ENCODE data around the gene ARFGEF3. TPM values are rescaled to one million over a fixed set of nuclear protein-coding genes. Genes with fewer than 3 reads are reported as not detected.

The ARFGEF3 gene
- total and polyA plus RNA-seq, 10 of the 15 experiments (the other 5 are each of a cell fraction or from before 2014, with no cell fraction given) = under 0.01 to 0.08 (median 0.02) TPM; not detected in 1

GRCh38 chr6:138183790-138184134, 22.0 kb downstream of the ARFGEF3 start:
- Histone ChIP-seq H3K27ac (ENCODE audit: control insufficient read depth, insufficient read depth) (no peak overlapping the region), H3K4me2 (ENCODE audit: control insufficient read depth, insufficient read depth) (no peak overlapping the region), H3K4me1 (ENCODE audit: control insufficient read depth, insufficient read depth, low read length) (no peaks in the 10 kb centered on the region), H3K4me3 (no peak overlapping the region), H3K36me3 (ENCODE audit: control insufficient read depth in 2 of 2, insufficient read depth in 2 of 2, low read length in 1 of 2) (no peaks in the 10 kb centered on the region), H3K9me3 (replicated peaks; ENCODE audit: control insufficient read depth, insufficient read depth, low read length) (no peaks in the 10 kb centered on the region), H3K79me2 (ENCODE audit: control insufficient read depth, insufficient read depth, low read length) (no peaks in the 10 kb centered on the region), H3K27me3 (replicated peaks in 1 of 2; ENCODE audit: control insufficient read depth in 2 of 2, insufficient read depth in 2 of 2, low read length in 1 of 2) (peaks cover 1 to 6% of the 10 kb centered on the region in 2 experiments; a peak in 2 of 4 replicates), H2AFZ (ENCODE audit: control insufficient read depth, low read depth, low read length) (no peak overlapping the region), H4K20me1 (ENCODE audit: control insufficient read depth, insufficient read depth) (no peaks in the 10 kb centered on the region), H3K9ac (ENCODE audit: control insufficient read depth, insufficient read depth, low read length) (no peak overlapping the region)
- DNase-seq (ENCODE audit: low read depth, low spot score) (no peak), ATAC-seq (no peak), FAIRE-seq (no peak)
- BruUV-seq (replicated peaks) = no TSS peak
- 15% methylated on average over 4 of the region's 4 CpGs for WGBS (ENCODE audit: insufficient coverage, insufficient replicate concordance, low lambda C conversion rate, missing lambda C conversion rate)
- ChIA-PET CTCF (no interaction called here), POLR2A (interaction anchor here (0.6 kb wide), 1 partner anchor 1228 kb away, joined by 4 read pairs; no protein-coding TSS in a partner anchor), SMC1A (ENCODE audit: uncharacterized antibody, unreplicated experiment) (no interaction called here), RAD21 (ENCODE audit: unreplicated experiment) (no interaction called here)
- in situ Hi-C loops (cut with MboI) = no loop called here
- intact Hi-C loops (cut with micrococcal nuclease; ENCODE audit: unreplicated experiment) = no loop called here
- TF ChIP-seq BMI1 (IDR thresholded peaks at IDR 0.05; ENCODE audit: borderline replicate concordance) (no peak), SREBF2 (IDR thresholded peaks at IDR 0.05; ENCODE audit: low read length) (no peak), BACH1 (IDR thresholded peaks at IDR 0.05; ENCODE audit: borderline replicate concordance) (no peak)

- no TSS peak for BruUV-seq (replicated peaks)
- TF ChIP-seq USF2 (IDR thresholded peaks at IDR 0.05; ENCODE audit: borderline replicate concordance, low read depth, low read length) (no peak), ZSCAN29 (IDR thresholded peaks at IDR 0.05) (no peak), SIX5 (IDR thresholded peaks at IDR 0.05; ENCODE audit: low read depth, low read length, severe bottlenecking) (no peak), MAX (IDR thresholded peaks at IDR 0.05; ENCODE audit: low read depth, low read length) (no peak), POLR2AphosphoS2 (IDR thresholded peaks at IDR 0.05; ENCODE audit: low read depth, low read length) (no peak), IKZF1 (conservative IDR thresholded peaks at IDR 0.05) (no peak), TAF1 (IDR thresholded peaks at IDR 0.05; ENCODE audit: borderline replicate concordance, low read depth, low read length) (no peak), ZNF687 (IDR thresholded peaks at IDR 0.05) (no peak), POU2F2 (IDR thresholded peaks at IDR 0.05; ENCODE audit: borderline replicate concordance, low read depth, low read length) (no peak), FOXK2 (IDR thresholded peaks at IDR 0.05) (no peak)
- POLR2A ChIA-PET = no interaction called here
- 36% methylated on average over 3 of the region's 3 CpGs for WGBS (ENCODE audit: insufficient coverage, insufficient replicate concordance, low lambda C conversion rate, missing lambda C conversion rate)
- no peaks in the 10 kb centered on the region for H3K9me3 ChIP-seq (replicated peaks; ENCODE audit: control insufficient read depth, insufficient read depth, low read length)
- no peaks in the 10 kb centered on the region for H3K4me1 ChIP-seq (ENCODE audit: control insufficient read depth, insufficient read depth, low read length)
- H3K36me3 ChIP-seq (ENCODE audit: control insufficient read depth in 2 of 2, insufficient read depth in 2 of 2, low read length in 1 of 2) = no peaks in the 10 kb centered on the region
- RAD21 ChIA-PET (ENCODE audit: unreplicated experiment) = no interaction called here
- SMC1A ChIA-PET (ENCODE audit: uncharacterized antibody, unreplicated experiment) = no interaction called here
- in situ Hi-C loops (cut with MboI) = no loop called here
- no peak overlapping the region for H2AFZ ChIP-seq (ENCODE audit: control insufficient read depth, low read depth, low read length)
- no peak for ATAC-seq
- peaks cover 1 to 6% of the 10 kb centered on the region in 2 experiments; a peak in 2 of 4 replicates for H3K27me3 ChIP-seq (replicated peaks in 1 of 2; ENCODE audit: control insufficient read depth in 2 of 2, insufficient read depth in 2 of 2, low read length in 1 of 2)
- H4K20me1 ChIP-seq (ENCODE audit: control insufficient read depth, insufficient read depth) = no peaks in the 10 kb centered on the region
- no peak overlapping the region for H3K27ac ChIP-seq (ENCODE audit: control insufficient read depth, insufficient read depth)
- no peak overlapping the region for H3K4me2 ChIP-seq (ENCODE audit: control insufficient read depth, insufficient read depth)
- H3K9ac ChIP-seq (ENCODE audit: control insufficient read depth, insufficient read depth, low read length) = no peak overlapping the region
- no peak for DNase-seq (ENCODE audit: low read depth, low spot score)
- intact Hi-C loops (cut with micrococcal nuclease; ENCODE audit: unreplicated experiment) = no loop called here
- CTCF ChIA-PET = no interaction called here
- H3K4me3 ChIP-seq = no peak overlapping the region
- FAIRE-seq = no peak
- H3K79me2 ChIP-seq (ENCODE audit: control insufficient read depth, insufficient read depth, low read length) = no peaks in the 10 kb centered on the region
These were observed 22.5 kb downstream of the ARFGEF3 start for GRCh38 chr6:138184230-138184629.

Measured in GM12878 (cell line).